DMS53 treated with DMSO at 0.1 percent for 48 hours (cell line): Measurements from ENCODE around the gene FUT7.

Experiments used
- DNase-seq: peaks from one replicate; lab custom pipeline; 2025; ENCODE audit not compliant: unreplicated experiment; lab: John Stamatoyannopoulos, UW

FUT7 gene

GRCh38 chr9:137050570-137050969 is 18.7 kb upstream of the FUT7 start:
- no peak for DNase-seq

DNA sequence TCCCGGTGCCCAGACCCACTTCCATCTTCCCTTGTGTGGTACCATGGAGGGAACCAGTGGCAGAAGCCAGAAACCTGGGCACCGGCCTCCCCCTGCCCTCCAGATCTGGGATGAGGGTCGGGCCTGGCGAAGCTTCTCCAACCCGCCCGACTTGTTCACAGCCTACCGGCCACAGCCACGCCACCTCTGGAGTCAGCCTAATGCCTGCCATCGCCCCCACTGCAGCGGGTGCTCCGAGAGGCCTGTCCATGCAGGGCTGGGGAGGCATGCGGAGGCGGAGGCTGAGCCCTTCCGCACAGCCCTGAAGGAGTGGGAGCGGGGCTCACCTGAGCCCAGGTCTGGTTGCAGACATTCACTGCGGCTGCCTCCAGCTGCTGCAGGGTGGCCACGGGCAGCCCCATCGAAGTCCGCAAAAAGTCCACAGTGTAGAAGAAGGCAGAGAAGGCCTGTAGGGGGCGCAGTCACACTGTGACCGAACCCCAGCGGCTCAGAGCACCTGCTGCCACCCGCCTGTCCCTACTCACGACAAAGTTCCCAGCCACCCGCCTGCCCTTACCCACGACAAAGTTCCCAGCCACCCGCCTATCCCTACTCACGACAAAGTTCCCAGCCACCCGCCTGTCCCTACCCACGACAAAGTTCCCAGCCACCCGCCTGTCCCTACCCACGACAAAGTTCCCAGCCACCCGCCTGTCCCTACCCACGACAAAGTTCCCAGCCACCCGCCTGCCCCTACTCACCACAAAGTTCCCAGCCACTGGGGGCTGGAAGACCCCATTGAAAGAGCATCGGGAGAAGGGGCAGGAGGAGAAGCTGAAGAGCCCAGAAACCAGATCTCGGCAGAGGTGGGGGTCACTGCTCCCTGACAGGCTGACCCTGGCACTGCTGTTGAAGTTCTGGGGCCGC is 17.9 kb upstream of the FUT7 start:
- DNase-seq, result peak; percentile 75

- peak; percentile 49 for DNase-seq
Observed at GRCh38 chr9:137048655-137049543, 17.0 kb upstream of the FUT7 start.

DNA sequence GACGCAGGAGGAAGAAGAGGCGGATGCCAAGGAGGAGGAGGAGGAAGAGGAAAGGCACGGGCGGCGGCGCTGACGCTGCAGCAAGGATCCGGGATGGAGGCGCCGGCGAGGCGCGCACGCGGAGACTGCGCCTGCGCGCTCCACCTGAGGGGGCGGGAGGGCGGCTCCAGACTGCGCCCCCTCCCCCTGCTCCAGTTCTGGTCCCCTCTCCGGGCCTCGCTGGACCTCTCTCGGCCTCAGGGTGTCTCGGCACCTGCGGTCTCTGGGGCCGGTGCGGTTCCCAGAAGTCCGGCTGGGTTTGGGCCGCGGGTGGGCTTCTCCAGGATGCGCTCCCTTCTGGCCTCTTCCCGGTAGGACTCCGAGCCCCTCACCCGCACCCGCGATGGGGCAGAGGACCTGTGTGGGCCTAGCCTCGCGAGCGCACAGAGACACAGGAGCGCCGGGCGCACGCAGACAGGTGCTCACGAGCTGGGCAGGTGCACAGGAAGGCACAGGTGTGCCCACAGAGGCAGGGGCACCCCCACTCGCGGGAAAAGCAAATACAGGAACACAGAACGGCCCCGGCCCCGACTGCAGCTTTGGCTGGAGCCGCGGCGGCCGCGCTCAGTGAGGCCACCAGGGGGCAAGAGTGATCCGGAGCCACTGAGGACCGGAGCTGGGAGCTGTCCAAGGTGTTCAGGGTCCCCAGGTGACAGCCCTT is 14.3 kb upstream of the FUT7 start, which contains the start of gene NPDC1:
Gene NPDC1 (minus strand): TSS at position 90 of the 700 bp plus-strand sequence. CDS start 188 bp downstream, outside the sequence.
- DNase-seq, result peak; percentile 89

- DNase-seq, result peak; percentile 41
Observed at GRCh38 chr9:137045294-137046087, 13.6 kb upstream of the FUT7 start.

GRCh38 chr9:137044502-137045177 is 12.8 kb upstream of the FUT7 start:
- DNase-seq, result peak; percentile 67

DNA sequence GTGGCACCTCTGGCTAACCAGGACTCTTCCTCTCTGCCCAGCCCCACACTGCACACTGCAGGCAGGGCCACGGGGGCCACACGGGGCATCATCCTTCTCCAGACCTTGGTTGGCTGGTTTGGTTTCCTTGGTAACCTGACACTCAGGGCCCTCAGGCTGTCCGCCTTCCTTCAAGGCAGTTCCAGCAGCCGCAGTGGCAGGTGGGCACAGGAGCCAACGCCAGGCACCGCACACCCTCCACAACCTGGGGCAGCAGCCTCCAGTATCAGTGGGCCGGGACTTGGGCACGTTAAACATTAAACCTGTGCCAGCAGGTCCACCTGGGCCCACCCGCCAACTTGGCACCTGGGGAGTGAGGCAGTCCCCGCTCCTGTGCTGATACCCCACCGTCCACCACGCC is 12.1 kb upstream of the FUT7 start:
- no peak for DNase-seq

GRCh38 chr9:137042751-137043727 is 11.2 kb upstream of the FUT7 start:
- DNase-seq, result no peak

- no peak for DNase-seq
Observed at GRCh38 chr9:137041124-137041523, 9.2 kb upstream of the FUT7 start.

- no peak for DNase-seq
Observed at GRCh38 chr9:137040568-137040967, 8.7 kb upstream of the FUT7 start.

DNA sequence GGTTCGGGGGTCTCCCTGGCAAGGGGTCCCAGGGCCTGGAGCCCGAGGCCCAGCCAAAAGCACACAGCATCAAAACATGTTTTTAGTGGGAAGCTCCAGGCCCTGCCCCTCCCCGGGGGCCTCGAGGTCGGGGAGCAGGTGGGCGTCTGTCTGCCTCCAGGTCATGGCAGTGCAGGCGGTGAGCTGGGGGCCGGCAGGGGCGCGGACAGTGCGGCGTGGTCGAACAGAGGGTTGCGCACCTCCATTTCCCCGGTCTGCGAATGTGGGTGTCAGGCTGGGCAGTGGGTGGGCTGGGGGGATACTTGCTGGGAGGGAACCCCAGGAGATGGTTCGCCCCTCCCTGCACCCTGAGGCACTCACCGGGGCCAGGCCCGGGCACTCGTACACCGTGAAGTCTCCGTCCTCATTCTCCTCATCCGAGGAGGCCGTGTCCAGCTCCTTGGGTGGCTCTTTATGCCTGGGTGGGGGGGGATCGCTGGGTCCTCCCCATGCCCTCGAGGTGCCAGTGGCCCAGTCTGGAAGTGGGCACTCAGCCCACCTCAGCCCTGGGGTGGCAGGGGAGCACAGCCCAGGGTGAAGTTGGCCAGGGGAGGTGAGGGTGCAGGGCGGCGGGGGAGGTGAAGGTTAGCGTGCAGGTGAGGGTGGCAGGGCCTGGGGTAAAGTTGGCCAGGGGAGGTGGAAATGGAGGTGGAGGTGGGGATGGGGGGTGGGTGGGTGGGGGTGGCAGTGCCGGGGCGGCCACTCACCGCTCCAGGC is 7.9 kb upstream of the FUT7 start:
- no peak for DNase-seq

DNA sequence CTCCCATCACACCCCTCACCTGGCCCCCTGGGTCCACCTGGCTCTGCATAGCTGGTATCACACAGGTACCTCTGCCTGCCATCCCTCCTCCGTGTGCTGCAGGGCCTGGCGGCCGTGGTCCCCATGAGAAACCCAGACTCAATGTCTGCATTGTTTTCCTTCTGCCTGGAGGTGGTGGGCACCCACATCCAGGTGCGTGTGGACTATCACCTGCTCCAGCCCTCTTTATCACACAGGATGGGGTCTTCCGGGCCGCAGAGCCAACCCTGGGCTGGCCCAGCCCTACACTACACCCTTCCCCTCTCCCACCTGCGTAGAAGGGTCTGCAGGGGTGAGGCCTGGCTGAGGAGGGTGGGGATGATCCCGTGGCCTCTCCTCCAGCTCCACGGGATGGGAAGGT is 7.0 kb upstream of the FUT7 start:
- no peak for DNase-seq

GRCh38 chr9:137037483-137037882 is 5.6 kb upstream of the FUT7 start:
- DNase-seq, result no peak

DNA sequence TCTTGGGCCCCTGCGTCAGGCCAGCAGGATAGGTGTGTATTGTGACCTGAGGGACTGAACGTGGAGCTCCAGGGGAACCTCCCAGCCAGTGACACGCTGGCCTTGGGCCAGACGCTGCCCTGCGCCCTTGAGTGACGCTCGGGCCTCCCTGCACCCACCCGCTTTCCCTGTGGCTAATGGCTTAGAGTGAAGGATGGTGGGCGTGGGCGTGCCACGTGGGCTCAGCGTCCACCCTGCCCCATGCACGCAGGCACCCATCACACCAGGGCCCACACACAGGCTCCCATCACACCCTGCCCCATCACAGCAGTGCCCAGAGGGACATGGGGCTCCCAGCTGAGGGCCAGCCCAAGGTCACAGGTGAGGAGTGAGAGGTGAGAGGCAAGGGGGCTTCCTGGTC is 5.1 kb upstream of the FUT7 start:
- DNase-seq, result no peak

DNA sequence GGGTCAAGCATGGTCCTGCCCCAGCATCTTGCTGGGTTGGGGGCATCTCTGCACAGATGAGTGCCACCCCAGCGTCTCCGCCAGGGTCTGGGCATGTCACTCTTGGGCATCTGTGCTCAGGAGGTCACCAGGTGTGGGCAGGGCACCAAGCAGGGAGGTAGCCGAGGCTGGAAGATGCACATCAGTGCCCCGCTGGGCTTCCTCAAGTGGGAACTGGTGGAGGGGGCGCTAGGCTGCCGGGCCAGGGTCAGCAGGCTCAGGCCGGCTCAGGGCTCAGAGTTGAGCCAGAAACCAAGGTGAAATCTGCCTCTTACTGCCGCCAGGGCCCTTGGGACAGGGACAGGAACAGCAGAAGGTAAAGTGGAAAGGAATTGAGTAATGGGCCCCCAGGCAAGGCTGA is 4.0 kb upstream of the FUT7 start:
- DNase-seq, result no peak

DNA sequence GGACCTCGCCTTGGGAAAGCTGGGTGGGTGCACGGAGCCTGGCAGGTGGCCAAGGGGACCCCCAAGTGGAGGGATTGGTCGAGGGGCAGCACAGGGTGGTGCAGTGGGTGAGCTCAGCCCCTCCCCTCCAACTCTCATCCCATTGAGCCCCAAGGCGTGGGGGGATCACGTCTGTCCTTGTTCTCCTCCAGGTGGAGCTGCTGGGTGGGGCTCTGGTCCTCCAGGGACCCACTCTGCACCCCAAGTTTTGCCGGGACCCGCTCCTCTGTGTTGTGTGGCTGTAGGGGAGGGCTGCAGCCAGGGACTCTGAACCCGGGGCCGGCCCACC is 3.6 kb upstream of the FUT7 start:
- no peak for DNase-seq

- DNase-seq, result peak; percentile 77
Observed at GRCh38 chr9:137034709-137035506, 3.0 kb upstream of the FUT7 start.
